Measurements from ENCODE around the gene STT3B.
"Not testable (repeated sequence)": the region's sequence is repeated elsewhere in the genome, so short reads cannot be mapped to it uniquely, and the experiment has no call there.

STT3B gene

DNA sequence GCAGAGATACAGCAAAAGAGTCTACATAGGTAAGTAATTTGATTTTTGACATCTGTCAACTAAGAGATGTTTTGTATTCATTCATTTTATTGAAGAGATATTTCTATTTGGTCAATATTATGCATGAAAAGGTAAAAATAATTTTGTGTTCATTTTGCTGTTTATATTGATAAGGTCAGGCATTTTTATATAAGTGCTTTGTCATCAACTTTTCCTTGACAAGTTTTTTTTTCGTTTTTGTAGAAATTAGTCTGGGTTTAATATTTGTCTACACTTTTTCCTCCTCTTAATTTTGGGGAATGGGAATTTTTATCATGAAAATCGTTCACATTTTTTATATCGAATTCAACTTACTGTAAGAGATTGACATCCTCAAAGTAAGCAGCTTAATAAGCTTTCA lies 67.7 kb downstream of the STT3B start:
- no peak for DNase-seq (ENCODE audit: low read depth in 2 of 2)

DNA sequence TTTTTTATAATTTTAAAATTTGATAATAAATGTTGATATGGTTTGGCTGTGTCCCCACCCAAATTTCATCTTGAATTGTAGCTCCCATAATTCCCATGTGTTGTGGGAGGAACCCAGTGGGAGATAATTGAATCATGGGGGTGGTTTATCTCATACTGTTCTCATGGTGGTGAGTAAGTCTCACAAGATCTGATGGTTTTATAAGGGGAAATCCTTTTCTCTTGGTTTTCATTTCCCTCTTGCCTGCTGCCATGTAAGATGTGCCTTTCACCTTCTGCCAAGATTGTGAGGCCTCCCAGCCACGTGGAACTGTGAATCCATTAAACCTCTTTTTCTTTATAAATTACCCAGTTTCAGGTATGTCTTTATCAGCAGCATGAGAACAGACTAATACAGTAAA lies 72.6 kb downstream of the STT3B start:
- DNase-seq (ENCODE audit: low read depth in 2 of 2), result not testable (repeated sequence)

DNA sequence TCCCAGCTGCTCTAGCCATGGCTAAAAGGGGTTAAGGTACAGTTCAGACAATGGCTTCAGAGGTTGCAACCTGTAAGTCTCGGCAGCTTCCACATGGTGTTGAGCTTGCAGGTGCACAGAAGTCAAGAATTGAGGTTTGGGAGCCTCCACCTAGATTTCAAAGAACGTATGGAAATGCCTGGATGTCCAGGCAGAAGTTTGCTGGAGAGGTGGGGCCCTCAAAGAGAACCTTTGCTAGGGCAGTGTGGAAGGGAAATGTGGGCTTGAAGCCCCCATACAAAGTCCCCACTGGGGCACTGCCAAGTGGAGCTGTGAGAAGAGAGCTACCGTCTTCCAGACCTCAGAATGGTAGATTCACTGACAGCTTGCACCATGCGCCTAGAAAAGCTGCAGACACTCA lies 73.7 kb downstream of the STT3B start:
- DNase-seq (ENCODE audit: low read depth in 2 of 2), result no peak

DNA sequence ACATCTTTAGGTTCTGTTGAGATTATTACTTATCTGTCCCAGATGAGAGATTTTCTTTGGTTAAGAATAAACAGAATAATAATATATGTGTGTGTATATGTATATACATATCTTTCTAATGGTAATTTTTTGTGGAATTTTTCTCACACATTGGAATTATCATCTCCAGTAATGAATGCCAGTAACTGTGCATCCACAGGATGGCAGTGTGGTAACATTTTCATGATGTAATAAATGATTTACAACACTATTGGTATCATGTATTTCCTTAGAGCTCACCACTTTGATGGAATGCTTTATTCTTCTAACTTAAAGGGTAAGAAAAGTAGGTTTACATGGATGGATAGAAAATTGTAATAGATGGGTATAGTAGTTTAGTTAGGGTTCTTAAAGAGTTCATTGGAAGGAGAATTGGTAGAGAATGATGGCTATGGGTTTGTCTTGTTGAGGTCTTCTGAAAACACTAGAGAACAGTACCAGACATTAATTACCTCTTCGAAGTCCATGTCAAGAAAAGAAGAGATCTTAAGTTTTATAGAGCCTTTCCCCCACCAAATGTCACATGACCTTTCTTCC lies 78.1 kb downstream of the STT3B start:
- DNase-seq (ENCODE audit: low read depth in 2 of 2), result no peak

DNA sequence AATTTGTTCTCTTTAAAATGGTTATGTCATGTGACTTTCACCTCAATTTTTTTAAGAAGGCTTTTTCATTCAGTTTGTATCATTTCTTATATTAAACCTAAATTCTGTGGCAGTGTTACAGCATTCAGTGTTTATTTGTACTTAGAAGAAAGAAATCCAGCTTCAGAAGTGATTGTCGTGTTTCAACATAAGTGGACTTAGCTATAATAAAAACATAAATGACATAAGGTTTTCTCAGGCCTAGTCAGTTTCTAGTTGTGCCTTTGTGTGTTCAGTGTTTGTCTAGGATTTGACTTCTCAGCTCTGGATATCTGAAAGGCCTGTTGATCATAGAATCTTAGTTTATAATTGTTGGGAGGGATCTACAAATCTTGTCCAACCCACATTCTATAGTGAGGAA lies 80.5 kb downstream of the STT3B start:
- no peak for DNase-seq (ENCODE audit: low read depth in 2 of 2)

DNA sequence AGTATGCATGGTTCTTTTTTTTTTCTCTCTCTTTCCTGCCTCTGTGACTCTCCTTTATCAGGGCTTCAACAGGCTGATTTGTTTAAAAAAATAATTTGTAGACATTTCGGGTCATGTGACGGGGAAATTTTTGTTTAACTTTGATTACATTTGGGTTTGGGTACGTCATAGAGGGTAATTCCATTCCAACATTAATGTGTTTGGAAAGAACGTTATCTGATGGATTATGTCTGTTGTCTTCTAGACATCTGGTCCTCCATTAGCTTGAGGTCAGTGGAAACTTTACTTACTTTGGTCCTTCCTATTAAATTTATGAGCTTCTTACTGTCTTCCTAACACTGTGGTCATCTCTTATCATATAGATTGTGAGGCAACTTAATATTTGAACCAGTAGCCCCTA lies 80.9 kb downstream of the STT3B start:
- no peak for DNase-seq (ENCODE audit: low read depth in 2 of 2)

DNA sequence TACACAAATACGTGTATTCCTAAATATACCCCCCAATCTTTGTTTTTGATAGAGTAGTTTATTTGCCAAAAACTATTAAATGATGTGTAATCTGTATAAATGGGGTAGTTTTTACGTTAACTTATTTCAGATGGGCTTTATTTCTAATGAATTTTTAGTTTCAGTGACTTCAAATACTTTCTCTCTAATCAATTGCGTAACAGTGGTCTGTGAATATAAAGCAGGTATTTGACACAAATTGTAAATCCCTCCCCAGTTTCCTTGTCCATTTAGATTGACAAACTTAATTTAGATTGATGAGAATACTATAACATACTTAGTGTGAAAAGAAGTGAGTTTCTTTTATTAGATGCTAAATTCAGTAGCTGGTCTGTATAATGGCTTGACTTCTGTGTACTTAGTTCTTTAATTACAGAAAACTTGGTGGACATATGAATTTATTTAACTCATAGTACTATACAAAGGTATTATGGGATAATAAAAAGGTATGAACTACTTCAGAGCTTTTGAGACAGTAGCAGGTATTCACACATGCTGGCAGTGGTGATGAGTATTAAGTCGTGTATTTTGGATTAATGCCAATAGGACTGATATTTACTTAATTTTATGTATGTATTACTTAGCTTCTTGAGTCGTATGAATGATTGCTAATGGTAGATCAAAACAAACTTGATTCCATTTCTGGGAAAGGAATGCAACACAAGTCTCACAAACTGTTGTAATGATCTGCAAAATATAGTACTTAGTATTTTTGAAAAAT lies 81.6 kb downstream of the STT3B start:
- DNase-seq (ENCODE audit: low read depth in 2 of 2), result no peak

DNA sequence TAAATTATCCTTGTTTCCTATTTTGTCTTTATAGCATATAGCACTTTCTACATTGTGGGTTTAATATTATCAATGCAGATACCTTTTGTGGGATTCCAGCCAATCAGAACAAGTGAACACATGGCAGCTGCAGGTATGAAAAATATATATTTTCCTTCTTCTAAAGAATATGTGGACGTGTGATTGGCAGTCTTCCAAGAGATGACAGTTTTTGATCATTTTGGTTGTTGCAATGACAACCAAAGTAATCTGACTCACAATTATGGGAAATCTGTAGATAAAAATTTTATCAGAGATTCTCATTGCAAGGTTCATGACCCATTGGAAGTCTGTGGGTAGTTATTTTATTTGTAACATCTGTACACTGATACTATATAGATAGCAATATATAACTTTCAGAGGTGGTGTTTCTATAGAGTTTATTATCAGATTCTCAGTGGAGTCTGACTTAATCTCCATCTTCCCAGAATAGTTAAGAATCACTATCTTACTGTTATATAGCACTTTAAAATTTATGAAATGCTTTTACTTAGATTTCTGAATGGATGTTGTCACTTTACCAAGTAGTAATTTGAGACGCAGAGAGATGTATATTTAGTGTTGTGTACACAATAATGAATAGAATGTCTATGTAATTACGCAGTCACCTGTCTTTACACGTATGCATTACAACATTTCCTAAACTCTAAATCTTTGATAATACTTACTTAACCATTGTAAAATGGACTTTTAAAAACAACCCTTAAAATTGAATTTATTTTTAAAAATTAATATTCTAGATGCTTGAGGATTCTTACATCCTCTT lies 82.5 kb downstream of the STT3B start:
- DNase-seq (ENCODE audit: low read depth in 2 of 2), result no peak

DNA sequence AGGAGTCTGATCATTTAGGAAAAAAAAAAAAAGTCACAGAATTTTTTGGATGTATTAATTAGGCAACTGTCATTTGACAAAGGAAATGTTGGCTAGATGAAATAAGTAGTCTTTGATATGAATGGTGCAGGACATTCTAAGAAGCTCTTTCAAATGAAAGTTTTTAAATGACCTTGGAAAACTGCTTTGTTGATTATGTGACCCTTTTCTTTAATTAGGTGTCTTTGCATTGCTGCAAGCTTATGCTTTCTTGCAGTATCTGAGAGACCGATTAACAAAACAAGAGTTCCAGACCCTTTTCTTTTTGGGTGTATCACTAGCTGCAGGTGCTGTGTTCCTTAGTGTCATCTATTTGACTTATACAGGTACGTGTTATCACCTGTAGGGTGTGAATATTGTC lies 84.0 kb downstream of the STT3B start:
- DNase-seq (ENCODE audit: low read depth in 2 of 2), result no peak

DNA sequence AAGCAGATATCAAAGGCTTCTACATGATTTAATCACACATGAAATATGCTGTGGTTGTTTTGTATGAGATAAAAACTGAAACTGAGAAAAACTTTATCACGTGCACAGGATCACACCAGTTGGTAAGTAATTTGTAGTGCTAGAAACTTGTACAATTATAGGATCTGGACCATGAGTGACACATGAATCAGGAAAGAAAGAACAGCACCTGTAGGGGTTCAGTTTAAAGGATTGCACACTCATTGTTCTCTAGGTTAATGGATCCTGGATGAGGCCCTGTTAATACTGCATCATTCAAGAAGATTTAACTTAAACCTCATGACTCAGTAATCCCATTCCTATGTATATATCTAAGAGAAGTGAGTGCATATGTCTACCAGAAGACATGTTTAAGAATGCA lies 87.9 kb downstream of the STT3B start:
- DNase-seq (ENCODE audit: low read depth in 2 of 2), result no peak

DNA sequence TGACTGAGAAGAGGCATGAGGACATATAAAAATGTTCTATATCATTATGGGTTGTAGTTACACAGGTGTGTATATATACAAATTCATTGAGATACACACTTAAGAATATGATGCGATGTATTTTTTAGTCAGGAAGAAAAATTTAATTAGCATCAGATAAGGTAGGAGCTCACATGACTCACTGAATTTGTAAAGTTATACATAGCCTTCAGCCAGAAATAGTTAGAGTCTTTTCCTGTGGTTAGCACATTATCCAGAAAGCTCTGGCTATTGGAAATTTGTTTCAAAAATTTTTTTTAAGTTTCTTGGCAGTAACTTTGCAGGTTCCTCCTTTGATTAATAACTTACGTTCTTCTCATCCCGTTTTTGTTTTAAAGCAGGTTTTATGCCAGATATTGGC lies 88.6 kb downstream of the STT3B start:
- no peak for DNase-seq (ENCODE audit: low read depth in 2 of 2)

DNA sequence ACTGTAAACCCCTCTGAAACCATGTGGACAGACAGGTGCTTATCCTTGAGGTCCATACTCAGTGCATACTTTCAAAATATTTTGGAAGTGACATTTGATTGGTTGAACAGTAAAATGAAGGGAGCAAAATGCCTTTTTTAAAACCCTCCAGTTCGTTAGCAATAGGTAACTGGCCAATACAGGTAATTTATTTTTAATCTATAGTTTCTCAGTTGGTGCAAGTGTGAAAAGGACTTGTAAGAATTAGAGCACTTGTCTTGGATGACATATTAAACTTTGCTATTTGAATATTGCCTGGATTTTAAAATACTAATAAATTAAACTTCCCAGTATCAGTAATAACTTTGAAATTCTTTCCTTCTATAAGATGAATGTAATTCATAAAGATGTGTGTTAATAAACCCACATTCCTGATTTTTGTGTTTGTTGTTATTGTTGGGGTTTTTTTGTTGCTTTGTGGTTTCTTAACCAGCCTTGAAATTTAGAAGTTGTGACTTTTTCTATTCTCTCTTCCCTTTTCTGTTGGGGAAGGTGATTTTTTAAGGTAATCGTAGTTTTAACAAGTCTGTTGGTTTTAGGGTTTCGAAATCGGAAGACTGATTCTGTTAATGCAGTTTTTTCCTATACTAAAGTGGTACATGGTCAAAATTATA lies 90.0 kb downstream of the STT3B start:
- no peak for DNase-seq (ENCODE audit: low read depth in 2 of 2)

DNA sequence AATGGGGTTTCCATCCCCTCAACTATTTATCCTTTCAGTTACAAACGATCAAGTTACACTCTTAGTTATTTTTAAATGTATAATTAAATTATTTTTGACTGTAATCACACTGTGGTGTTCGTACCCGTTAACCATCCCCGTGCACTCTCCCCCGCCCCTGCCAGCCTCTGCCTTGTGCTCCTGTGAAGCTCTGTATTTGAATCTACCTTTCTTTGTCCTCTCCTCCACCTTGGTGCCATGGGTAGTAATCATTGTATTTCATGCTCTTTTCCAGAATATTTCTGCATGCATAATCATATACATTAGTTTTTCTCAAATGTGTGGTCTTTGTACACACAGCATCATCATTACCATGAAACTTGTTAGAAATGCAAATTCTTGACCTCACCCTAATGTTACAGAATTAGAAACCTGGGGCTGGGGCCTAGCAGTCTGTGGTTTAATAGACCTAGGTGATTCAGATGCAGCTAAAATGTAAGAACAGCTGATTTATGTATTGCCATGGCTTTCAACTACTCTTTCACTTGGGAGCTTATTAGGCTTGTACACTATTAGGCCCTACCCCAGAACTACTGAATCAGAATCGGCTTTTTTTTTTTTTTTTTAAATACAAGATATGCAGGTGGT lies 91.5 kb downstream of the STT3B start:
- DNase-seq (ENCODE audit: low read depth in 2 of 2), result no peak

DNA sequence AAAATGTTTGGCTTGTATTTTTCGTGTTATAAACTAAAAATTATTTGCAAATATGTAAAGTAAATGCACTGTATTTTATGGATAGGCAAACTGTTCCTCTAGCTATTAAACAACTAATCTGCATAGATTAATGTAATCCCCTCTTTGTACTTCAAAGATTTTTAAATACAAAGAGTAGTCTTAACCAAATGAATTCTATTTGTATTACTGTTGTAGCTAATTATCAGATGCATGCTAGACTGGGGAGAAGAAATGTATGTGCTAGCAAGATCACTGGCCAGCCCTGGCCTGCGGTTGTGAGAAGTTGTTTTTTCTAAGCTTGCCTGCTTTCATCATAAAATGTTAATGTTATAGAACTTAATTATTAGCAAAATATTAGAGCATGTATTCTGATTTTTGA lies 92.6 kb downstream of the STT3B start:
- no peak for DNase-seq (ENCODE audit: low read depth in 2 of 2)

DNA sequence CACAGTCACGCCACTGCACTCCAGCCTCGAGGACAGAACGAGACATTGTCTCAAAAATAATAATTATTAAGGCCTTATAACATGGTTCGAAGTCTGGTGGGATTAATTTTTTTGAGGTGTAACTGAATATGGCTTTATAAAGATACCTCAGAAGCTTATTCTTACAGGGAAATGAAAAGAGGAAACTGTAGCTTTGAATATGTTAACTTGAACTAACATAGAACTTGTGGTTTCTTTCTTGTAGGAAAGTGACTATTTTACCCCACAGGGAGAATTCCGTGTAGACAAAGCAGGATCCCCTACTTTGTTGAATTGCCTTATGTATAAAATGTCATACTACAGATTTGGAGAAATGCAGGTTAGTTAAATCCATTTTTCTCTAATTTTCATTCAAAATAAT lies 96.3 kb downstream of the STT3B start:
- no peak for DNase-seq (ENCODE audit: low read depth in 2 of 2)

DNA sequence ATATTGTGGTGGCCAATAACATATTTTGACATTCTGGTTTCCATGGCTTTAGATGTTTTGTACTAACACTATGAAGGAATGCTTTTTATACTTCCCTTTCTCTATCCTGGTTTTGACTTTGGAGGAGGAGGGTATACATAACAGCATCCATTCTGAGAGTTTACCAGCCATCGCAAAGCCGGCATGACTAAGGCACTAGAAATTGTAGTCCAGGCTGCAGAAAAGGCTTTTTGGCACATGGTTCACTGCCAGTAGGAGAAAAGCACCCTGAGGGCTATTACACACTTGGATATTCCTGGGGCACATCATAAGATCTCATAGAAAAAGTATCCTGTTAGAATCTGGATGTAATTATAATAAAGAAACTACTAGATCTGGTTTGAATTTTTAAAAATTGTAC lies 101.8 kb downstream of the STT3B start:
- DNase-seq (ENCODE audit: low read depth in 2 of 2), result no peak

DNA sequence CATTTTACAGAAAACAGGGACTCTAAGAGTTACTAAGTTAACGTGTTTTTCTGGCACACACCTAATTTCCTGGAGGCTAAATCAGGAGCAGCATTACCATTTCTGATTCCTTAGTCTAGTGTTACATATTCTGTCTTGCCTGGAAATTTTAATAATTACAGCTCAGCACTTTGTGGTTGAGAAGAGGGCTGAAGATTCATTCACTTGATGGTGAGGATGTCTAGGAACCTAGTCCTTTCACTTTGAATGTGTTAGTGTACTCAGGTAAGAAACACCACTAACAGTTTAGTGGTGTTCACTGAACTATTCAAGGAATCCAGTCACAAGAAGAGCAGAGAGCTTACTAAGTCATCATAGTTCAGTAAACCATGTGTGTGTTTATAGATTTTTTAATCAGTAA lies 102.8 kb downstream of the STT3B start:
- DNase-seq (ENCODE audit: low read depth in 2 of 2), result no peak

DNA sequence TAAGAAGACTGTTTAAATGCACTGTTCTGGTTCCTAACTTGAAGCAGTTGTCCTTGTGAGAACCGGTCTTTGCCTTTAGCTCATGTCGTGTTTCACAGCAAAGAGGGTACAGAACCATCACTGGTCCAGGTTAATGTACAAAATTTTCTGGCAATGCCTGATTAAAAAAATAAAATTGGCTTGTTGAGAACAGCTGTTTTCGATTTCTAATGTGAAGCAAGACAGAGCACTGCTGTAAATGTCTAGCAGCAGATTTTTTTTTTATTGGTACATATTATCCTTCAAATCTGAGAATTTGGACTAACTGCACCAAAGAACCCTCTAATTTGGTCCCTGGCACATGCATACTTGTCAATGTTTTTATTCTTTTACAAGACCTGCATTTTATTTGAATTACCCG lies 103.3 kb downstream of the STT3B start:
- no peak for DNase-seq (ENCODE audit: low read depth in 2 of 2)

DNA sequence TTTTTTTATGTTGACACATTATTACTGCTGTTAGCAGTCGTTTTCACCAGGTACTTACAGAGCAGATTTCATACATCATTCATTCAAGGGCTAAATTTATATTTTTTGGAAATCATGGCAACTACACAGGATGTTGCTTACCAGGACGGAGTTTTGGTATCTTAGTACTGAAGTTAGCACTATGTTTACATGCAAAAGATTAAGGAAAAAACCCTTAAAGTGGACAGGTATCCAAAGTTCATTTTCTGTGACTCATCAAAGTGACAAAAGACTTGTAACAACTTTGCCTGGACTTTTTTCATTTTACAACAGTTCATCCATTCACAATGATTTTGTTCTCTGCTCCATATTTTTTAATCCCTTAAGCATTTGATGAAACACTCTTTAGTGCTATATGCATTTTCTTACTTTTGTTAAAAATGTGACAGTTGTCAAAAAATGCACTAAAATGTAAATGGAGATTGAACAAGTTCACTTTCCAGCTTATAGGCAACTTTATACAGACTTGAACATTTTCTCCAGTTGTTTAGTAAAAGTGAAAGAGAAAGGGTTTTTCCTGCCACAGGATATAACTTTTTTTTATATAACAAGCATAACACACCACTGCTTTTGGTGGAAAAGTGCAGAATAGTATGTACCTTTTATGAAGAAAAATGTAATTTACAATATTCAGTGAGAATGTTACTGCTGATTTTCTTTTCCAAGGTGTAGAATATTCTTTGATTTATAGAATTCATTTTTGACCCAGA lies 104.1 kb downstream of the STT3B start:
- no peak for DNase-seq (ENCODE audit: low read depth in 2 of 2)

DNA sequence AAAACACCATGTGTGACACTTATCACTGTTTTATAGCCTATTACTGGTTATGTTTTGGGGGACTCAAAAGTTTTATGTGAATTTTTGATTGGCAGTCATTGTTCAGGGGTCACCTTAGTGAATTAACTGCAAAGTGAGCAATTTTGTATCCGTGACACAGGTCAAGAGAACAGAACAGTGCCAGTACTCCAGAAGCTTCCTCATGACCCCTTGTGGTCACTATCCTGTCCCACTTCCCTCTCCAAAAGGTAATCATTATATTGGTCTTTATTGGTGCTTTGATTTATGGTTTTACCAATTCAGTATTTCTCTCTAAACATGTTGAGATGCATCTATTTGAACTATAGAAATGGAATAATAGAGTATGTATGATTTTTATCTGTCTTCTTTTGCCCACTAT lies 107.1 kb downstream of the STT3B start:
- DNase-seq (ENCODE audit: low read depth in 2 of 2), result no peak

DNA sequence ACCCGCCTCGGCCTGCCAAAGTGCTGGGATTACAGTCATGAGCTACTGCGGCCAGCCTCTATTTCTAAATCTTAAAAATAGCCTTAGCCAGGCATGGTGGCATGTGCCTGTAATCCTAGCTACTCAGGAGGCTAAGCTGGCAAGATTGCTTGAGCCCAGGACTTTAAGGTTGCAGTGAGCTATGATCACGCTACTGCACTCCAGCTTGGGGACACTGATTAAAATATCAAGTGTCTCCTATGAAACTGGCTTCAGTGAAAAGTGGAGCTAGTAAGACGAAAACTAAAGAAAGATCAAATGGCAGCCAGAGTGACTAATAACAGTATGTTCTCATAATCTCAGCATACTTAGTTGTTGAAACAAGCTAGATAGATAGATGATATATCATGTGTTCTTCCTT lies 112.5 kb downstream of the STT3B start:
- DNase-seq (ENCODE audit: low read depth in 2 of 2), result no peak

Data from stimulated activated CD8-positive, alpha-beta memory T cell treated with anti-CD3 and anti-CD28 coated beads, Interleukin-7, amount 100 ng/mL, for 4 hours (primary cell).